HG03469 (cell line): ENCODE measurements around the gene NTRK2.
"Not testable (repeated sequence)": the region's sequence is repeated elsewhere in the genome, so short reads cannot be mapped to it uniquely, and the experiment has no call there.

Source experiments
- ATAC-seq: cut with Tn5 transposase; IDR thresholded peaks from one replicate; pipeline ENCODE4 v1.9.1; 2021; ENCODE audit warnings: mild to moderate bottlenecking, moderate library complexity, moderate number of reproducible peaks; ENCODE audit not compliant: unreplicated experiment

Gene NTRK2

DNA sequence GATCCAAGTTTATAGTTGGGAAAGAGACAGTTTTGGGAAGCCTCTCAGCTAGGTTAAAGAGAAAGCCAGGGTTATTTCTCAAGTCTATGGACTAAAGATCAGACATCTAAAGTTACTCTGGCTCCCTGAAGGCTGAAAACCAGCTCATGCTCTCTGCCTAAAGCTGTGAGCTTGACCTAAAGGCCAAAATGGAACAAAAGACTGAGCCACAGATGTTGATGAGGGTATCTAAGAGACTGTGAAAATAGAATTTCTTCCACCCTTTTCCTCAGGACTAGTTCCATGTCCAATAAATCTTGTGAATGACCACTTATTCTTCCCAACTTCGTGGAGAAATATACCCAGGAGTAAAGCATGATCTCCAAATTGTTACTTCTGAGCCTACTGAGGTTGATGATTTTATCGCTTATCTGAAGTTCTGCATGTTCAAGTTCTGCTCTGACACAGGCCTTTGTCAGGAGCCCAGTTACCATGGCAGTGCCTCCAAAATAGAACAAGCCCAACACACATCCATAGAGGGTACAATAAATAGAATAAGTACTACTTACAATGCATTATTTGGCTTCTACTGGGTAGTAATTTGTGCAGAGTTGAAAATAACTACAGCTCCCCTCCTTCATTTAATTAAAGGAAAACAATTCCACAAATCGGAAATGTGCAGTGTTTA is 373.6 kb downstream of the NTRK2 start:
- no peak for ATAC-seq

DNA sequence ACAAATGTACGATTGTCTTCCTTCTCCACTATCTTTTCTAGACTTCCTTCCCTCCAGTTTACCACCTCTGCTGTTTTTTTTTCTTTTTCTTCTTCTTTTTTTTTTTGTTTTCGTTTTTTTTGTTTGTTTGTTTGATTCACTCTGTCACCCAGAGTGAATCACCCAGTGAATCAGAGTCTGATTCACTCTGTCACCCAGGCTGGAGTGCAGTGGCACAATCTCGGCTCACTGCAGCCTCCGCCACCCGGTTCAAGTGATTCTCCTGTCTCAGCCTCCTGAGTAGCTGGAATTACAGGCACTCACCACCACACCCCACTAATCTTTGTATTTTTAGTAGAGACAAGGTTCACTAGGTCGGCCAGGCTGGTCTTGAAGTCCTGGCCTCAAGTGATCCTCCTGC is 375.7 kb downstream of the NTRK2 start:
- no peak for ATAC-seq

DNA sequence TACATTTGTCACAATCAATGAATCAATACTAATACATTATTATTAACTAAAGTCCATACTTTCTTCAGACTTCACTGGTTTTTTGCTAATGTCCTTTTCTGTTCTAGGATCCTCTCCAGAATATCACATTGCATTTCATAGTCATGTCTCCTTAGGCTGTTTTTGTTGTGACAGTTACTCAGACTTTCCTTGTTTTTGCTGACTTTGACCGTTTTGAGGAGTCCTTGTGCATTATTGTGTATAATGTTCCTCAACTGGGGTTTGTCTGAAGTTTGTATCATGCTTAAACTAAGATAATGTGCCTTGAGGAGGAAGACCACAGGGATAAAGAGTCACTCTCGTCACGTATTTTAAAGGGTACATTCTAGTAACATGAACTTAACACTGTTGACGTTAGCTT is 376.9 kb downstream of the NTRK2 start:
- ATAC-seq = no peak

DNA sequence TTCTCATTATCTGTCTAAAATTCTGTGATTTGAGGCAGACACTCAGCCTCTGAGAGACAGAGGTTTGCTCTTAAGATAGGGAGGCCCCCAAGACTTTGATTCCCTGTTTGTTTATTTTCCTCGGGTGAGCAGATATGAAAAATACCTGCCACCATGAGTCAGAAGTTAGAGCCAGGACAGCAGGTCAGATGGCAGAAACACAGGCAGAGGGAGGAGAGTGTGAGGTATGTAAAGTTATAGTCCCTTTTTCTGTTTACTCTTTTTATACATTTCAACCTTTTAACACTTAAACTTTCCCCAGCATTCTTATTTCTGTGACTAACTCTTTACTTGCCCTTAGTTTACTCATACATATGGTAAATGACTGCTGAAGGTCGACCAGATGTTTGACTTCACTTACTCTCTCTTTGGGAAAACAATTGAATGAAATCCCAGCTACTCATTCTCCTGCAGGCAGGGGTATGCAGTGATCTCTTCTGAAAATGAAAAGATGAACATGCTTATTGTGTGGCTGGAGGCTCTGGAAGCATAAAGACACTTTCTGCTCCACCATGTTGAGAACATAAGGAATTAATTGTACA is 383.8 kb downstream of the NTRK2 start:
- no peak for ATAC-seq

DNA sequence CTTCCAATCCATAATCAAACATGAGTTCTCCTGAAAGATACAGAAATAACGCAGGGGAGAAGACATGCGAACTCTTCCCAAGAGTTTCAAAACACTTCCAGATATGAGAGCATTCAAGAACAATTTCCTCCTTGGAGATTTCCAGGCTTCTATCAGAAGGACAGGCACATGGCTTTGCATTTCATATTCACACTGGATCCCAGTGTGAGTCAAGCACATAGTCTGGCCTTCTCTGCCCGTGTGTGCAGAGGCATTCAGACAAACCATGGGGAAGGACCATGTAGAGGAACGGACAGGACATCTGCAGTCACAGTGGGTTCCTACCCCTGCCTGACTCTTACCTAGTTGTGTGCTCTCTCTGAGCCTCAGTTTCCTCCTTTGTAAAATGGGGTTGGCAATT is 384.5 kb downstream of the NTRK2 start:
- ATAC-seq = no peak

DNA sequence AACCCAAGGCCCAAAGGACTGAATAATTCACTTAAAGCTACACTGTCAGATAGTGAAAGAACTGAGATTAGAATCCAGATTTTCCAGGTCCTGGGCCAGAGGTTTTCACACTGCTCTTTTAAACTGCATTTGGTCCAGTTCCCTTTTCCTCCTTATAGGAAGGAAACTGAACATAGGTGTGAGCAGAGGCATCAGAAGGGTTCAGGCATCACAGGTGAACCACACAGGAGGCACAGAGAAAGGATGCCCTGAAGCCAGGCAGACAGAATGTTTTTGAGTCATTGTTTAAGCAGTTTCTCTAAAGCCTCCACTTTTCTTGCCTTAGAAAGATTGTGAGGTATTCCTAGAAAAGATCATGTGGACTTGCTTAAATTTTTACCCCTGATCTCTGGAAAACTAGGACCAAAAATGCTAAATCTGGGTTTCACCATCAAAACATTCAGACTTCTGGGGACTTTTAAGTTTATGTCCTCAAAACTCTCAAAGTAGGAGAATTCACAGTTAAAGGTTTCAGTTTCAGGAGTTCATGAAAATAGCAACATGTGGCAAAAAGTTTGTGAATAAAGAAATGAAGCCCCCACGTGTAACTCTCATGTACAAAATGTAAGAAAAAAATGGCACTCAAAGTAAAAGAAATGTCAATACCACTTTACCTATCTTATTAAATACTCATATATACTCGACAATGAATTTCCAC is 386.1 kb downstream of the NTRK2 start:
- peak; percentile 49 for ATAC-seq

DNA sequence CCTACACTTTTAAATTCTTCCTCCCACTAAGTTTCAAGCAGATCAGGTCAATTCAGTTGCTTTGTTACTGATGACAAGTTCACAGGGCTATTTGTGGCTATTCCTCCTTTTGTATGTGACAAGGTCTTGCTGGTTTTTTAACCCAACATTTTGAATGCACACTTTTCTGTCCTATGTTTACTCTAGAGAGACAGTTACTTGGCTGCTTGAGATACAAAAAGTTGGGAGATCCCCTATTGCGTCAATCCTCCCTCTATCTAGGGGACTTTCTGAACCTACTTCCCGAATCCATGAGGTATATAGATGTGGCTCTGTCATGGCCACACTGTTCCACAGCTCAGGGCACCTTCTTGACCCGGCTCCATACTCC is 386.7 kb downstream of the NTRK2 start:
- ATAC-seq = peak; percentile 45

DNA sequence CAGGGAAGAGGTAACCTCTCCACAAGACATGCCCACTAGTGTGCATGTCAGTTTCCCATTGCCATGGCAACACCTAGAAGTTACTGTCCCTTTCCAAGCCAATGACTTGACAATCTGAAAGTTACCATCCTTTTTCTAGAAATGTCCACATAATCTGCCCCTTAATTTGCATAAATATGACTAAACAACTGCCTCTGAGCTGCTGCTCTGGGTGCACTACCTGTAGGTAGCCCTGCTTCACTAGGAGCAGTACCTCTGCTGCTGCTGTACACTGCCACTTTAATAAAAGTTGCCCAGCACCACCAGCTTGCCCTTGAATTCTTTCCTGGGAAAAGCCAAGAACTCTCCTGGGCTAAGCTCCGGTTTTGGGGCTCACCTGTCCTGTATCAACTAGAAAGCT is 392.4 kb downstream of the NTRK2 start:
- ATAC-seq = no peak

DNA sequence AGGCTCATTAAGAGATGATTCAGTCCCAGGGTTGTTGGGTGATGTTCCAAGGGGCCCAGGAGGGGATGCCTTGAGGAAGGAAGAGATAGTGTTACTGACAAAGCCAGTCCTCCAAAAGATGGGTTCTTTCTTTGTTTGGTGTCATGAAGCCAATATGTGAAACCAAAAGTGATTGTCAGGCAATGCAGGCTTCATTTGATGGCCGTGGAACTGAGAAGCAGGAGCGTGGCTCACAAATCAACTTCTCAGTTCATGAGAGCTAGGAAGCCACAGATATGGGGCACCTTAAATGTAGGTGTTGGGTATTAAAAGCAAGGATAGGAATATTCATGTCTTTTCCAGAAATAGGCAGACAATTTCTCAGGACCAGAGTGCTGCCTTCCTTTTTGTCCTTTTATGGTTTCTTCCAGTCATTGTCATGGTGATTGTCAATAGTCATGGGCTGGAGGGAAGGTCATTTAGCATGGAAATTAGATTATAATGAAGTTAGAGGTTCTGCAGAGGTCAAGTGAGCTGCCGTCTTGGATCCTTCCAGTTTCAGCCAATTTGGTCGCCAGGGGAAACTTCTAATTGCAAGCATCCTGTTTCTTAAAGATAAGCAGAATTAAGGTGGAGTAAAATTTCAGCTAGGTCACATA is 393.0 kb downstream of the NTRK2 start:
- ATAC-seq = no peak

DNA sequence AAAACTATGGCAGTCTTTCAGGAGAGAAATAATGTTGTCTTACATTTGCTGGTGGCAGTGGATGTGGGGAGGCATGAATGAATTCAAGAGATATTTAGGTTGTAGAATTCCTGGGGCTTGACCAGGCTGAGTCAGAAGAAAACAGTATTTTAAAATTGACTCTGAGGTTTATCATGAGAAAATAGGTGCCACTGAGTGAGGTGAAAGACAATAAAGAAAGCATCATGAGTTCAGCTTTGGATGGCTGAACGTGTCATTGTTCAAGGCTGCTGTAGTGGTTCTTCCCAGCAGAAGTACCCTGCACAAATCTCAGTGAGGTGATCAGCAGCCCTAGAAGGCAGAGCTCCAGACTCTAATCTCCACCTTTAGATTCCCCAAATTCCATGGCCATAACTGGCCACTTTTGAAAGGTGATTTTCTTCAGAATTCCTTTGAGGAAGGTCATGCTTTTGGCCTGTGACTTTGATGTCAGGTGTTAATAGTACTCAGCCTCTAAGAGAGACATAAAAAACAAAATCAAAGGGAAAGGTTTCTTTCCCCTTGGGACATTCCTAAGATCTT is 395.4 kb downstream of the NTRK2 start:
- ATAC-seq = no peak

DNA sequence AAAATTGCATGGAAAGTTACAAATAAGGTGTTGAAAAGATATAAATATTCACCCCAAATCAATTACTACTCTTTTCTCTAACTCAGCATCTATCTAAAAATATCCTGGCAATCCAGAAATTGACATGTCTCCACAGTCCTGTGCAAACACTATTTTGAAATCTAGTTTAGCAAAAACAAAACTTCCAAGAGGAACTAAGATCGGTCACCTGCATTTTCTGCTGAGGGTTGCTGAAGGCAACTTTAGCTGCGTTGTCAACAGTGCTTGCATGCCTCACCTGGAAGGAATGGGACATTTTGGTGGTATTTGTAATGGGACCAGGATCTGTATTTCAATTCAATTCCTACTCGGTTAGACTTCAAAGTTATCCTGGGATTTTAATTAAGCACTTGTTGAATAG is 398.3 kb downstream of the NTRK2 start:
- ATAC-seq = peak; percentile 83

DNA sequence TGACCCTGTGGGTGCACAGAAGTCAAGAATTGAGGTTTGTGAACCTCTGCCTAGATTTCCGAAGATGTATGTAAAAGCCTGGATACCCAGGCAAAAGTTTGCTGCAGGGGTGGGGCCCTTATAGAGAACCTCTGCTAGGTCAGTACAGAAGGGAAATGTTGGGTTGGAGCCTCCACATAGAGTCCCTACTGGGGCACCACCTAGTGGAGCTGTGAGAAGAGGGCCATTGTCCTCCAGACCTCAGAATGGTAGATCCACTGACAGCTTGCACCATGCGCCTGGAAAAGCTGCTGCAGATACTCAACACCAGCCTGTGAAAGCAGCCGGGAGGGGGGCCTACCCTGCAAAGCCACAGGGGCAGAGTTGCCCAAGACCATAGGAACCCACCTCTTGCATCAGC is 399.9 kb downstream of the NTRK2 start:
- ATAC-seq = not testable (repeated sequence)
